K562 (cell line): ENCODE measurements around the gene SMARCA4.
"Not testable (repeated sequence)": the region's sequence is repeated elsewhere in the genome, so short reads cannot be mapped to it uniquely, and the experiment has no call there.

Experiments used
- CBX5 ChIP-seq: IDR thresholded peaks from 2 replicates; pipeline ENCODE4 v1.6.1; 2014; ENCODE audit warnings: low read depth, borderline replicate concordance
- DNMT1 ChIP-seq: fragments of 450-650 bp; IDR thresholded peaks from 2 replicates; pipeline ENCODE4 v1.6.1; 2016; ENCODE audit warnings: antibody characterized with exemption, mild to moderate bottlenecking
- ZNF431 ChIP-seq: sonication (generic); formaldehyde crosslinking; IDR thresholded peaks from 2 replicates; pipeline ENCODE4 v1.8.0; 2022; ENCODE audit warnings: mild to moderate bottlenecking, missing genetic modification reagents
- TF ChIP-seq, protein P1 (sequence below), 3 experiments: IDR thresholded peaks in 2 of 3; conservative IDR thresholded peaks in 1 of 3; 2 replicates each; pipeline ENCODE4 v1.5.1; 2011 to 2012; ENCODE audit warnings: low read length in 3 of 3, mild to moderate bottlenecking in 3 of 3, control low read depth in 2 of 3, improper control_type of control experiment in 1 of 3, inconsistent platforms in 1 of 3, low read depth in 1 of 3, mixed read lengths in 1 of 3, moderate library complexity in 1 of 3; ENCODE audit not compliant: insufficient read depth in 2 of 3
- TF ChIP-seq, protein P2 (sequence below): sonication (generic); formaldehyde crosslinking; IDR thresholded peaks from 2 replicates; pipeline ENCODE4 v1.8.0; 2022; ENCODE audit warnings: mild to moderate bottlenecking, low read depth, missing genetic modification reagents
- TF ChIP-seq, protein P3 (sequence below): sonication (generic); formaldehyde crosslinking; IDR thresholded peaks from 2 replicates; pipeline ENCODE4 v1.9.0; 2022; ENCODE audit warnings: mild to moderate bottlenecking, missing genetic modification reagents

DNA sequence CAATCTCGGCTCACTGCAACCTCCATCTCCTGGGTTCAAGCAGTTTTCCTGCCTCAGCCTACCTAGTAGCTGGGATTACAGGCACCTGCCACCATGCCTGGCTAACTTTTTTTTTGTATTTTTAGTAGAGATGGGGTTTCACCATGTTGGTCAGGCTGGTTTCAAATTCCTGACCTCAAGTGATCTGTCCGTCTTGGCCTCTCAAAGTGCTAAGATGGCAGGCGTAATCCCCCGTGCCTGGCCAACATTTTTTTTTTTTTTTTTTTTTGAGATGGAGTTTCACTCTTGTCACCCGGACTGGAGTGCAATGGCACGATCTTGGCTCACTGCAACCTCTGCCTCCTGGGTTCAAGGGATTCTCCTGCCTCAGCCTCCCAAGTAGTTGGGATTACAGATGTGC, 31.3 kb downstream of the SMARCA4 start:
- TF ChIP-seq DNMT1; CBX5; ZNF431 (CRISPR knock-in tag): not testable (repeated sequence)
- TF ChIP-seq, protein P1, sequence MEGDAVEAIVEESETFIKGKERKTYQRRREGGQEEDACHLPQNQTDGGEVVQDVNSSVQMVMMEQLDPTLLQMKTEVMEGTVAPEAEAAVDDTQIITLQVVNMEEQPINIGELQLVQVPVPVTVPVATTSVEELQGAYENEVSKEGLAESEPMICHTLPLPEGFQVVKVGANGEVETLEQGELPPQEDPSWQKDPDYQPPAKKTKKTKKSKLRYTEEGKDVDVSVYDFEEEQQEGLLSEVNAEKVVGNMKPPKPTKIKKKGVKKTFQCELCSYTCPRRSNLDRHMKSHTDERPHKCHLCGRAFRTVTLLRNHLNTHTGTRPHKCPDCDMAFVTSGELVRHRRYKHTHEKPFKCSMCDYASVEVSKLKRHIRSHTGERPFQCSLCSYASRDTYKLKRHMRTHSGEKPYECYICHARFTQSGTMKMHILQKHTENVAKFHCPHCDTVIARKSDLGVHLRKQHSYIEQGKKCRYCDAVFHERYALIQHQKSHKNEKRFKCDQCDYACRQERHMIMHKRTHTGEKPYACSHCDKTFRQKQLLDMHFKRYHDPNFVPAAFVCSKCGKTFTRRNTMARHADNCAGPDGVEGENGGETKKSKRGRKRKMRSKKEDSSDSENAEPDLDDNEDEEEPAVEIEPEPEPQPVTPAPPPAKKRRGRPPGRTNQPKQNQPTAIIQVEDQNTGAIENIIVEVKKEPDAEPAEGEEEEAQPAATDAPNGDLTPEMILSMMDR (IDR thresholded peaks at IDR 0.05 in 2 of 3, conservative IDR thresholded peaks at IDR 0.05 in 1 of 3; ENCODE audit: insufficient read depth in 2 of 3, low read depth in 1 of 3, low read length in 3 of 3), result not testable (repeated sequence)
- TF ChIP-seq, protein P2, sequence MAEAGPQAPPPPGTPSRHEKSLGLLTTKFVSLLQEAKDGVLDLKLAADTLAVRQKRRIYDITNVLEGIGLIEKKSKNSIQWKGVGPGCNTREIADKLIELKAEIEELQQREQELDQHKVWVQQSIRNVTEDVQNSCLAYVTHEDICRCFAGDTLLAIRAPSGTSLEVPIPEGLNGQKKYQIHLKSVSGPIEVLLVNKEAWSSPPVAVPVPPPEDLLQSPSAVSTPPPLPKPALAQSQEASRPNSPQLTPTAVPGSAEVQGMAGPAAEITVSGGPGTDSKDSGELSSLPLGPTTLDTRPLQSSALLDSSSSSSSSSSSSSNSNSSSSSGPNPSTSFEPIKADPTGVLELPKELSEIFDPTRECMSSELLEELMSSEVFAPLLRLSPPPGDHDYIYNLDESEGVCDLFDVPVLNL (CRISPR knock-in tag), result not testable (repeated sequence)
- TF ChIP-seq, protein P3, sequence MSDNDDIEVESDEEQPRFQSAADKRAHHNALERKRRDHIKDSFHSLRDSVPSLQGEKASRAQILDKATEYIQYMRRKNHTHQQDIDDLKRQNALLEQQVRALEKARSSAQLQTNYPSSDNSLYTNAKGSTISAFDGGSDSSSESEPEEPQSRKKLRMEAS (CRISPR knock-in tag), result not testable (repeated sequence)
